Right atrium auricular region (tissue), 2 donors: Measurements from ENCODE around the gene WNT2B. TPM values are rescaled to one million over a fixed set of nuclear protein-coding genes. Genes with fewer than 3 reads are reported as not detected.

ENCODE experiments used
- DNase-seq: peaks from one replicate; pipeline ENCODE4 v3.0.0-alpha.2; 2019; ENCODE audit warnings: low spot score
- H3K27ac ChIP-seq, 2 donors: fragments of 200-600 bp; sonication (generic); 1 replicate in 1 of 2; 2 replicates in 1 of 2; pipeline ENCODE4 v1.5.1; 2016 to 2019
- H3K27me3 ChIP-seq, 2 donors: fragments of 200-600 bp; sonication (generic); one replicate each; pipeline versions ENCODE4 v1.5.1 to v1.6.0; 2017 to 2019
- H3K36me3 ChIP-seq: fragments of 200-600 bp; sonication (generic); one replicate; pipeline ENCODE4 v1.5.1; 2016
- H3K4me1 ChIP-seq, 2 donors: fragments of 200-600 bp; sonication (generic); one replicate each; pipeline versions ENCODE4 v1.5.1 to v1.6.0; 2017 to 2019
- H3K4me3 ChIP-seq, 2 donors: fragments of 200-600 bp; sonication (generic); 1 replicate in 1 of 2; 2 replicates in 1 of 2; pipeline ENCODE4 v1.5.1; 2017 to 2019; ENCODE audit warnings: mild to moderate bottlenecking in 1 of 2, moderate library complexity in 1 of 2
- H3K9me3 ChIP-seq, 2 donors: fragments of 200-600 bp; sonication (generic); one replicate each; pipeline ENCODE4 v1.5.1; 2019
- total RNA-seq, 2 donors: library from RNA; depleted of rRNA; stranded (reverse); fragments of >200 nt; gene quantifications; one replicate each; pipeline ENCODE4 v1.1.0, GENCODE V29; 2016
- TF ChIP-seq, protein P1 (sequence below), 2 donors: fragments of 200-600 bp; sonication (generic); IDR thresholded peaks; one replicate each; pipeline ENCODE4 v1.5.1; 2019; ENCODE audit warnings: antibody characterized with exemption in 2 of 2

WNT2B gene
- total RNA-seq, 2 donors from 2014 or later, result 4.8 to 18.6 TPM

DNA sequence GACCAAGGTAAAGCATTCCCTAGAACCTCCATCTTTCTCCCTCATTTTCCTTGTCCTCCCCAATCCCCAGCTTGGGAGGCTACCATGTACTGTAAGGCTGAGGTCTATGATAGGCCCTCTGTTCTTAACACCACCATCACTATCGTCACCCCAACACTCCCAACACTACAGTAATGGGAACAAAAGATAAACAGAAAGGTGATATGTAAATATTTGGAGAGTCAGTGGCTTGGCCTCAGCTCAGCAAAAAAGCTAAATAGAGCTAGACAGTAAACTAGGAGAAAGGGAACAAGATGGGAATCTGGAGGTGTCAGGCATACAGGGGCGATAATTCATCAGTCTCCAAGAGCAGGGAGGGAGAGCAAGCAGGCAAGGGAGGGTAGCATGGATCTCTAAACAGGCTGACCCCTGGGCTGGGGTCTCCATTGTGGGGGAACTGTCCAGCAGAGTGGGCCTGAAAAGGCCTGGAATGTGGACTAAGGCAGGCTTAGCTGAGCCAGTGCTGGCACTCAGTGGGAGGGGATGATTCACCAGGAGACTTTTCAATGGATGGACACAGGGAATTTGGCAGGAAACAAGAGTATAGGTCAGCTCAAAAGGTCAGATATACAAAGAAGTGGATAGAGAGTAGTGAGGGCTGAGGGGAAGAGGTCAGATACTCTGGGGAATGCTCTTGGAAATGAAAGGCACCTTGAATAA, 6.7 kb downstream of the WNT2B start:
- TF ChIP-seq, protein P1, sequence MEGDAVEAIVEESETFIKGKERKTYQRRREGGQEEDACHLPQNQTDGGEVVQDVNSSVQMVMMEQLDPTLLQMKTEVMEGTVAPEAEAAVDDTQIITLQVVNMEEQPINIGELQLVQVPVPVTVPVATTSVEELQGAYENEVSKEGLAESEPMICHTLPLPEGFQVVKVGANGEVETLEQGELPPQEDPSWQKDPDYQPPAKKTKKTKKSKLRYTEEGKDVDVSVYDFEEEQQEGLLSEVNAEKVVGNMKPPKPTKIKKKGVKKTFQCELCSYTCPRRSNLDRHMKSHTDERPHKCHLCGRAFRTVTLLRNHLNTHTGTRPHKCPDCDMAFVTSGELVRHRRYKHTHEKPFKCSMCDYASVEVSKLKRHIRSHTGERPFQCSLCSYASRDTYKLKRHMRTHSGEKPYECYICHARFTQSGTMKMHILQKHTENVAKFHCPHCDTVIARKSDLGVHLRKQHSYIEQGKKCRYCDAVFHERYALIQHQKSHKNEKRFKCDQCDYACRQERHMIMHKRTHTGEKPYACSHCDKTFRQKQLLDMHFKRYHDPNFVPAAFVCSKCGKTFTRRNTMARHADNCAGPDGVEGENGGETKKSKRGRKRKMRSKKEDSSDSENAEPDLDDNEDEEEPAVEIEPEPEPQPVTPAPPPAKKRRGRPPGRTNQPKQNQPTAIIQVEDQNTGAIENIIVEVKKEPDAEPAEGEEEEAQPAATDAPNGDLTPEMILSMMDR (IDR thresholded peaks at IDR 0.05), result no peak
- Histone ChIP-seq H3K27ac (peak overlapping the region in 1 of 2 donors; percentile 77), H3K27me3 (no peaks in the 10 kb centered on the region), H3K4me1 (peaks cover 0 to 46% of the 10 kb centered on the region in 2 donors), H3K36me3 (peaks cover 3% of the 10 kb centered on the region), H3K4me3 (no peak overlapping the region), H3K9me3 (no peaks in the 10 kb centered on the region)
- DNase-seq, result no peak

DNA sequence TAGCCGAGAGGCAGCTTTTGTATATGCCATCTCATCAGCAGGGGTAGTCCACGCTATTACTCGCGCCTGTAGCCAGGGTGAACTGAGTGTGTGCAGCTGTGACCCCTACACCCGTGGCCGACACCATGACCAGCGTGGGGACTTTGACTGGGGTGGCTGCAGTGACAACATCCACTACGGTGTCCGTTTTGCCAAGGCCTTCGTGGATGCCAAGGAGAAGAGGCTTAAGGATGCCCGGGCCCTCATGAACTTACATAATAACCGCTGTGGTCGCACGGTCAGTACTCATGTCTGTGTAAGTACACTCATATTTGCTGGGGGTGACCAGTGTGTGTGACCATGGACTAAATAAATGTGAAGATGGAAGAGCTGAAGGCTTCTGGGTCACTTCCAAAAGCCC, 7.4 kb downstream of the WNT2B start:
- H3K4me3 ChIP-seq, result no peak overlapping the region
- H3K4me1 ChIP-seq, result peaks cover 0 to 46% of the 10 kb centered on the region in 2 donors
- TF ChIP-seq, protein P1 (IDR thresholded peaks at IDR 0.05), result no peak
- peak overlapping the region in 1 of 2 donors; percentile 77 for H3K27ac ChIP-seq
- no peak for DNase-seq
- H3K9me3 ChIP-seq, result no peaks in the 10 kb centered on the region
- H3K36me3 ChIP-seq, result peaks cover 5% of the 10 kb centered on the region
- H3K27me3 ChIP-seq, result no peaks in the 10 kb centered on the region

DNA sequence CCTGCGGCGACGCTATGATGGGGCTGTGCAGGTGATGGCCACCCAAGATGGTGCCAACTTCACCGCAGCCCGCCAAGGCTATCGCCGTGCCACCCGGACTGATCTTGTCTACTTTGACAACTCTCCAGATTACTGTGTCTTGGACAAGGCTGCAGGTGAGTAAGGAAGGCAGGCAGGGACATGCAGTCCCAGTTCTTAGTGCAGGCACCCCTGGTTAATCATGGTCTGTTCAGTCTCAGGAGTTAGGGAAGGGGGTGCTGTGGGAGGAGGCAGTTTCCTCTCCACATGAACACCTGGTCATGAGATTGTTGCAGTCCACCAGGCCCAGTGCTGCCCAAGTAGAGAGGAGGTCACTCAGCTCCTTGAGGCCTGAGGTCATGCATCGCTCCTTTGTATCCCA, 8.5 kb downstream of the WNT2B start:
- peaks cover 0 to 46% of the 10 kb centered on the region in 2 donors for H3K4me1 ChIP-seq
- DNase-seq, result no peak
- peaks cover 5% of the 10 kb centered on the region for H3K36me3 ChIP-seq
- no peak overlapping the region for H3K4me3 ChIP-seq
- no peaks in the 10 kb centered on the region for H3K27me3 ChIP-seq
- no peaks in the 10 kb centered on the region for H3K9me3 ChIP-seq
- H3K27ac ChIP-seq, result peak overlapping the region in 1 of 2 donors; percentile 77
- TF ChIP-seq, protein P1 (IDR thresholded peaks at IDR 0.05), result no peak

DNA sequence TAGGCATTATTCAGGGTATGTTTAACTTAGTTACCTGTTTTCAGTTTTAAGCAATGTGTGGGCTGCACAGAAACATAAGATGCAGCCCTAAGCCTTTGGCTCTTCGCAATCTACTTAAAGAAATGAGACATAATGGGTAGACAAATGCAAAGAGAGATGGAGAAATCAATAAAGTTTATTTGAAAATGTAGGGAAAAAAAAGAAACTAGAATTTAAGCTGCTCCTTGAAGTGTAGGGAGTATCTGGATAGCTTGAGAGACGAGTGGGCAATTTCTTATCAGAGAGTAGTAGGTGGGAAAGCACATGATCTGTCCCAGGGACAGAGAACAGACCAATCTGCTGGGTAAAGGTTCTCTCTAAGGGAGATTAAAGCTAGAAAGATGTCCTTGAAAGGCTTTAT, 8.9 kb downstream of the WNT2B start:
- DNase-seq, result no peak
- Histone ChIP-seq H3K4me1 (peaks cover 0 to 46% of the 10 kb centered on the region in 2 donors), H3K27ac (peak overlapping the region; percentile 48 to 77), H3K36me3 (peaks cover 5% of the 10 kb centered on the region), H3K4me3 (no peak overlapping the region), H3K27me3 (no peaks in the 10 kb centered on the region), H3K9me3 (no peaks in the 10 kb centered on the region)
- TF ChIP-seq, protein P1 (IDR thresholded peaks at IDR 0.05), result no peak

DNA sequence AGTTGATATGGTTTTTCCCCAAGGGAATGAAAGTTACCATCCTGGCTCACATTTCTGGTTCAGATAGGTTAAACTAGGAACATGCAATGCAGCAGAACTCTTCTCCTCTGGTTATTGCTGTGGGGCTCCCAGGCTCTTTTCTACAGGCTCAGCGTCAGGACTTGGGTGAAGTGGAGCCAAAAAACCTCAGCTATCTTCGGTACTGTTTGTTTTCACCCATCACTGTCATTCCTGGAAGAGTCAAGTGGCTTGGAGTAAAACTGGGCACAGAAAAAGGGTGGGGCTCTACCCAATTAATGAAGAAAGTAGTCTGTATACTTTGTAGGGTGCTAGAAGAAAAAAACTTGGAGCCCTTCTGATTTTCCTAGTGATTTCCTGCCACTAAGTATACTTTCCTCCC, 9.4 kb downstream of the WNT2B start:
- Histone ChIP-seq H3K9me3 (no peaks in the 10 kb centered on the region), H3K27ac (peak overlapping the region; percentile 48 to 77), H3K36me3 (peaks cover 5% of the 10 kb centered on the region), H3K4me3 (no peak overlapping the region), H3K4me1 (peaks cover 0 to 44% of the 10 kb centered on the region in 2 donors), H3K27me3 (no peaks in the 10 kb centered on the region)
- TF ChIP-seq, protein P1 (IDR thresholded peaks at IDR 0.05), result no peak
- no peak for DNase-seq

DNA sequence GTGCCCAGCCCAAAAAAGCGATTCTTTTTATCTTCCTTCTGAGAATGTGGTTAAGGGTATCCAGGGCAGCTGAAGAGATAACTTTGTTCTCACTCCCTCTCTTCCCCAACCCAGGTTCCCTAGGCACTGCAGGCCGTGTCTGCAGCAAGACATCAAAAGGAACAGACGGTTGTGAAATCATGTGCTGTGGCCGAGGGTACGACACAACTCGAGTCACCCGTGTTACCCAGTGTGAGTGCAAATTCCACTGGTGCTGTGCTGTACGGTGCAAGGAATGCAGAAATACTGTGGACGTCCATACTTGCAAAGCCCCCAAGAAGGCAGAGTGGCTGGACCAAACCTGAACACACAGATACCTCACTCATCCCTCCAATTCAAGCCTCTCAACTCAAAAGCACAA, 11.4 kb downstream of the WNT2B start:
- H3K9me3 ChIP-seq, result no peaks in the 10 kb centered on the region
- H3K4me3 ChIP-seq, result no peak overlapping the region
- peaks cover 5% of the 10 kb centered on the region for H3K36me3 ChIP-seq
- no peaks in the 10 kb centered on the region for H3K27me3 ChIP-seq
- no peak for DNase-seq
- peaks cover 0 to 39% of the 10 kb centered on the region in 2 donors for H3K4me1 ChIP-seq
- TF ChIP-seq, protein P1 (IDR thresholded peaks at IDR 0.05), result no peak
- H3K27ac ChIP-seq, result no peak overlapping the region
